GM19099 (cell line): Measurements from ENCODE around the gene CR1.

Experiments used
- POLR2A ChIP-seq: IDR thresholded peaks from 3 replicates; pipeline ENCODE4 v1.6.1; 2011; ENCODE audit warnings: low read depth; ENCODE audit not compliant: insufficient read length; ENCODE audit errors: extremely low read depth

Gene CR1

DNA sequence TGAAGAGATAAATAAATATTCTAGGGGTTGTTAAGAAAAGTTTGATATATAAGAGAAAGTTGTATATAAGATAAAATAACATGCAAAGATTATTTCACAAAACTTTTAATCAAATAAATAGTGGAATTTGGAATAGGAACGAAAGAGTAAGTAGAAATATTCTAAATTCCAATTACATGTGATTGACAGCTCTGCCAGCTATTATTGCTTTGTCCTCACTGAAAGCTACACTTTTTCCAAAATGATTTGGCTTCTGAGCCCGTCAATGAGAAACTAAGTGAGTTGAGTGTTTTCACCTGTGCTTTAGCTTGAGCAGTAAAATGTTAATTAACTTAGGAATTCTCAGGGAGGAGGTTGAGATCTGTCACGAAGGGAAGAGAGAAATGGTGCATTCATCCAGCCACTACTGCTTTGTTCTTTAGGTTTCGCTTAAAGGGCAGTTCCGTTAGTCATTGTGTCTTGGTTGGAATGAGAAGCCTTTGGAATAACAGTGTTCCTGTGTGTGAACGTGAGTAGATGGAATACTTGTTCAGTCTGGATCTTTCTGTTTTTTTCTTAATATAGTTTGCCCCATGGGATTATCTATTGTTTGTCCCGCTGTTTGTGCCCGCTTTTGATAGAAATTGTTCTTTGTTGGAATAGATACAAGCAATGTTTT lies 85.7 kb downstream of the CR1 start:
- no peak for TF ChIP-seq POLR2A

DNA sequence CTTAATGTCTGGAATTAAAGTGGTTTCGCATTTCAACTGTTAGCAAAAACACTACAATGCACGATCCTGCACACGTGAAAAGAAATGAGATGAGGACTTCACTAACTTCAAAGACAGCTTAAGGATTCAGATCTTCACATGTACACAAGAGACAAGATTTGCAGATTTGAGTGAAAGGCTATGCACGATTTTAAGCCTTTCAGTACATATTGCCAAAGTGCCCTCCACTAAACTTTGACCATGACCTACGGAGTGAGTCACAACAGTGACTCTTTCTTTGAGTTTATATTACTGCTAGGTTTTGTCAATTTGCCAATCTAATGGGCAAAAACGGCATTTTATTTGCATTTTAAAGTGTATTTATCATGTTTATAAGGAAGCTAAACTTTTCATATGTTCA lies 107.8 kb downstream of the CR1 start:
- no peak for TF ChIP-seq POLR2A

DNA sequence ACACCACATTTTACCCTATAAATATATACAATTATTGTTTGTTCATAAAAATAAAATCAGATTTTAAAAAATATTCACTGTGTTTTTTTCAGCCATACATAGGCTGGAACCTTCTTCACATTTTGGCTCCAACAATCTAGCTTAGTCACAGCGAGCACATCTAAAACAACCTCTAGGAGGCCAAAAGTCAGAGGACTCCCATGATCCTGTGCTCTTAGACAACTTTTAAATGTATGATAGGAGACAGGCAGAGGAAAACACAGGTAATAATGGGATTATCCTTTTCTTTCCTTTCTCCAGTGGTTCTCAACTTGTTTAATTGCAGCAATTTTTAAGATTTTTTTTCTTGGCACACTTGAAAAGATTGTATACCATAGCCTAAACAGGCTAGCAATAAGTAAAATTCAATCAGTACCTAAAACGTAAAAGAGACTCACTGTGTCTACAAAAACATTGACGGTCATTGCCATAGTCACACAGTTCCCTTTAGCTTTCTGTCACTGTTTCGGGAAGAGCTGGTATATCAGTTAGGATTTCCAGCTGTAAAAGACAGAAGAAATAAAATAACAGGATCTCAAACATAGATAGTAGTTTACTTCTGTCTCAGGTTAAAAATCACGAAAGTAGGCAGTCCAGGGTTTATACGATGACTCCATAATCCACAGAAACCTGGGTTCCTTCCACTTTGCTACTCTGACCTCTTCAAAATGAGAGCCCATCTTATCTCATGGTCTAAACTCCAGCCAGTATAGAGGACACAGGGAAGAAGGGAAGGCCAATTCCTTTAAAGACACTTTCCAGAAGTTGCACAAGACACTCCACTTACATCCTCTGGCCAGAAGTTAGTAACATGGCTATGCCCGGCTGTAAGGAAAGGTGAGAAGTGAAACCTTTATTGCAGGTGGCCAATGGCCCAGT lies 109.7 kb downstream of the CR1 start:
- no peak for TF ChIP-seq POLR2A

DNA sequence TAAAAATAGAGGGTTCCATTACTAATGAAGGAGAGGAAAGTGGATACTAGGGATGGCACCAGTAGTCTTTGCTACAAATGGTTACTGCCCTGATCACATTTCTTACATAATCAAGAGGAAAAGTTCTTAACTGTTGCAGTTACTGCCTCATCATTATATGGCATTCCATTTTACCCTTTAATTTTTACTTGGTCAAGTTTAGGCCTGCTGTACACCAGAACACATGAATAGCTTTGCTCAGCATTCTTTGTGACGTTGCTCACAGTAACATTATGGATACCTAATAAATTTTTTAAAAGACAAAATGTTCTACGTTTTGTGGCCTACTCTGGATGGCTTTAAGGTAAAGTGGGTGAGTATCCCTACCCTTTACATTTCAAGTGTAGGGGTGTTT lies 110.4 kb downstream of the CR1 start:
- TF ChIP-seq POLR2A: no peak

DNA sequence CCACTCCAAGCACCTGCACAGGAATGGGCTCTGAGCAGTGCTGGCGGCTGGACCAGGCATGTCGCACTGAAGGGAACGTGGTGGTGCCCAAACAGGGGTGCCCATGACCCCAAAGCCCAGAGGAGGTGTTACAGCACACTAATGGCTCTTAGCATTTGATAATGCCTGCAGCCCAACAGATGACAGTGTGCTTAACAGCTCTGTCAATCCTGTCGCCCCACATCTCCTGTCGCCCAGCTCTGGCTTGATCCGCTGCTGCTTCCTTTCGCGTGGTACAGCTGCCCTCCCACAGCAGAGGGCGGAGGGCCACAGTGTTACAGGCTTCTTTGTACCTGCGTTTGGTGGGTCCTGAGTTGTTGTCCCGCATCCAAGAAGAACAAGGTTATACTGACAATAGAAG lies 116.8 kb downstream of the CR1 start:
- TF ChIP-seq POLR2A: no peak

DNA sequence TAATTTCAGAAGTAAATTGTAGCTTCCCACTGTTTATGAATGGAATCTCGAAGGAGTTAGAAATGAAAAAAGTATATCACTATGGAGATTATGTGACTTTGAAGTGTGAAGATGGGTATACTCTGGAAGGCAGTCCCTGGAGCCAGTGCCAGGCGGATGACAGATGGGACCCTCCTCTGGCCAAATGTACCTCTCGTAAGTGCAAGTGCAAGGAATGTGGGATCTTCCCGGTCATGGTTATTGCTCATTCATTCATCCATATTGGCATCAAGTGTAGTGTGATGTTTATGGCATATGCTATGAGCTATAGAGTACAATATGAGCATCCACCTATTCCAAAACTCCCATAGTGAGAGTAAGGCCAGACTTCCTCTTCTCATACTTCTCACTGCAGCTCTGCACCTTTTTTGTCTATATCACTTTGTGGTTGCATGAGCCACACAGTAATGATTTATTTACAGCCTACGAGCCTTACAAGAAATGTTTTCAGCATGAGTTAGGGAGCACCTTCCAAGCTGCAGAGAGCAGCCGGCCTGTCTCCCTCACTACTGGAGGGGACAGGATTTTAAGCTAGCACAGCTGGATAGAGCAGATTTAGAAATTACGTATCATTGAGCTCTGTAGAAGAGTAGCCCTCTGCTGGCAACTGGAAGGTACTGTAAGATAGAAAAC lies 124.0 kb downstream of the CR1 start:
- no peak for TF ChIP-seq POLR2A

DNA sequence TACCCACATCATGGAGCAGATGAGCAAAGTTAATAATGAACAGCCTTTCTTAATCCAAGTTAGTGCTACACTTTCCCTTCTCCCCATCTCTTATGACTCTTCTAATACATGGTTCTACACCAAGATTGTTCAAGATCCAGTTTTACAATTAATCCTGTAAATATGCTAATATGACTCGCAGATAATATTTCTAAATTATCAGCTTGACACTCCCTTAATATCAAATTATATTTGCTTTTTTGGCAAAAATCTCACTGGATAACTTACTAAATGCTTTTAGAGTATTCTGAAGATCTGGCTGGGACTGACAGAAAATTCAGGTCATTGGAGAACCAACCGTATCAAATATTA lies 124.6 kb downstream of the CR1 start:
- TF ChIP-seq POLR2A: no peak

DNA sequence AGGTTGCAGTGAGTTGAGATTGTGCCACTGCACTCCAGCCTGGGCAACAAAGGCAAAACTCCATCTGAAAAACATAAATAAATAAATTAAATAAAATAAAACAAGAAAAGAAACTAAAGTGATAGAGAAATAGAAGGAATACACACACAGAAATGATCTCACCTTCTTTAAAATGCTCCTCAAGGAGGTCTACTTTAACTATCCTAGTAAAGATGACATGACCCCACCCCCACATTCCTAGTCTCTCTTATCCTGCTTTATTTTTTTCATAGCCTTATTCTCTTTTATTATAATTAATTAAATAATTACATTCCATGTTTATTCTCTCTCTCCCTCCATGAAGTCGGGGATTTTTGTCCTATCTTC lies 131.0 kb downstream of the CR1 start:
- TF ChIP-seq POLR2A: no peak

DNA sequence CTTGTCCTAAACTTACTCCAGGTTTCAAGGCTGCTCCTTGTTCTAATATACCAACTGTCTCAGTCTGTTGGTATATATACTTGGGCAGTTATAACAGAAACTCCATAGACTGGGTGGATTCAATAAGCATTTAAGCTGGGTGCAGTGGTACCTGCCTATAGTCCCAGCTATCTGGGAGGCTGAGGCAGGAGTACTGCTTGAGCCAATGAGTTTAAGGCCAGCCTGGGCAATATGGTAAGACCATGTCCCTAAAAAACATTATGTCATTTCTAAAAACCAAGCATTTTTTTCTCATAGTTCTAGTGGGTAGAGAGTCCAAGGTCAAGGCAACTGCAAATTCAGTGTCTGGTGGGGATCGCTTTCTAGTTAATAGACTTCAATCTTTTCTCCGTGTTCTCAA lies 131.5 kb downstream of the CR1 start:
- TF ChIP-seq POLR2A: no peak

DNA sequence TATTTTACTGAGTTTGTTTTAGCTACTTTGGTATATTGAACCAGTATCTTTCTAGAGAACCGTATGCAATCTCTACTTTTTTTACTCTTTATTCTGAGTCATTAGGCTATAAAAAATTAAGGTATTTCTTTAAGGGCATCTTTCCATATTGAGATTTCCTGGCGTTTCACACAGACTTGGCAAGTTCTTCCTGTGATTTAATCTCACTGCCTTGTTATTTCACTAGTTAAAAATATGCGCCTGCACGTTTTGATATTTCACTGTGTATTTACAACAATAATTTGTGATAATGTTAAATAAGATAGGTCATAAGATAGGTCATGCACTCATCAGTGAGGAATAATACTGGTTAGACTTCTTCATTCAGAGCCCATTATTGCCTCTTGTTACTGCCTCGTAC lies 132.8 kb downstream of the CR1 start:
- no peak for TF ChIP-seq POLR2A

DNA sequence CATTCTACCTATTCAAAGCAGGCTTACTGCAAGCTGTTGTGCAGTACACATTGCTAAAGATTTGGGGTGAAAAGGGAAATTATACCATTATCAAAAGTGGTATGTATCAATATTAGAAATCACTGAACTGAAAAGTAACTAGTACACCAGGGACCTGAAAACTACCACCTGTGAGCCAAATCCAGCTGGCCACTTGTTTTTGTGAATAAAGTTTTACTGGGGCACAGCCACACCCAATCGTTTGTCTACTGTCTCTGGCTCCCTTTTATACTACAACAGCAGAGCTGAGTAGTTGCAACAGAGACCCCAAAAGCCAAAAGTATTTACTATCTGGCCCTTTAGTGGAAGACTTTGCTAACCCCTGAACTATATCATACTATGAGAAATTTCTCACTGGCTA lies 135.2 kb downstream of the CR1 start:
- TF ChIP-seq POLR2A: no peak

DNA sequence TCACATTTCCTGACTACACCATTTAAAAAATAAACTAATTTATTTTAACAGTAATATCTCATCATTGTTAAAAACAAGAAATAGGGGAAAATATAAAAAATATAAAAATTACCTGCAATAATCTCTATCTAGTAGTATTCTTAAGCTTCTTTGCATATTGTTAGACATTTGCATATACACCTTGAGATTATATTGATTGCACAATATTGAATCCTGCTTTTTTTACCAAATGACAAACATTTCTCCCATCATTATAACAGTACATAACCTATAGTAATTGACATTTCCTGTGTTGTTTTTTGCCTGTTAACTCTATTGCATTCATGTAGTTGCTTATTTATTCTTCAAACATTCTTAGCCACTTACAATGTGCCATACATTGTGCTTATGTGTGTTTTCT lies 137.3 kb downstream of the CR1 start:
- TF ChIP-seq POLR2A: no peak

DNA sequence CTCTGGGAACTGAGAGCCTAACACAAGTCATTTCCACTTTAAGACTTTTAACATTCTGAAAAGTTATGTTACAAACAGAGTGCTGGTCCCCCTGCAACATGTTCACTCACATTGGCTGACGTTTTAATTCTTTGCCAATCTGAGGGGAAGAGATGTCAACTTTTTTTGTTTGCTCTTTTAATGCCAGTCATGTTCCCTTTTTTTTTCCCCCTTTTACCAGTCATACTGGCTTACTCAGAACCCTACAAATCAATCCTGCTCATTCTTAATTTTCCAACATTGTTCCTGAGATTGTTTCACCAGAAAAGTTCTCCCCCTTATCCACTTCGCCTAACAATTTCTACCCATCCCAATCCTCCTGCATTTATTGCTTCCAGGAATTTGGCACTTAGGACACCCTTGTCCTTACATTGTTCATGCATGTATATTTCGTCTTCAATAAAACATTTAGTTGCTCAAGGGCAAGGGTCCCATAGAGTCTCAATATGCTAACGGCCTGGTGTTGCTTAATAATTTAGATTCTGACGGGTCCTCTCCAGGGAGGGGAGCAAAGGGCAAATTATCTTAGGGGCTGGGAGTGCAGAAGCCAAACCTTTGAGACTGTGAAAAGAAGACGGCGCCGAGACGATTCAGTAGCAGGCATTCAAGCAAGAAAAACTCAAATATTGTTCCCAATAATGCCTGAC lies 148.4 kb downstream of the CR1 start:
- TF ChIP-seq POLR2A: no peak

DNA sequence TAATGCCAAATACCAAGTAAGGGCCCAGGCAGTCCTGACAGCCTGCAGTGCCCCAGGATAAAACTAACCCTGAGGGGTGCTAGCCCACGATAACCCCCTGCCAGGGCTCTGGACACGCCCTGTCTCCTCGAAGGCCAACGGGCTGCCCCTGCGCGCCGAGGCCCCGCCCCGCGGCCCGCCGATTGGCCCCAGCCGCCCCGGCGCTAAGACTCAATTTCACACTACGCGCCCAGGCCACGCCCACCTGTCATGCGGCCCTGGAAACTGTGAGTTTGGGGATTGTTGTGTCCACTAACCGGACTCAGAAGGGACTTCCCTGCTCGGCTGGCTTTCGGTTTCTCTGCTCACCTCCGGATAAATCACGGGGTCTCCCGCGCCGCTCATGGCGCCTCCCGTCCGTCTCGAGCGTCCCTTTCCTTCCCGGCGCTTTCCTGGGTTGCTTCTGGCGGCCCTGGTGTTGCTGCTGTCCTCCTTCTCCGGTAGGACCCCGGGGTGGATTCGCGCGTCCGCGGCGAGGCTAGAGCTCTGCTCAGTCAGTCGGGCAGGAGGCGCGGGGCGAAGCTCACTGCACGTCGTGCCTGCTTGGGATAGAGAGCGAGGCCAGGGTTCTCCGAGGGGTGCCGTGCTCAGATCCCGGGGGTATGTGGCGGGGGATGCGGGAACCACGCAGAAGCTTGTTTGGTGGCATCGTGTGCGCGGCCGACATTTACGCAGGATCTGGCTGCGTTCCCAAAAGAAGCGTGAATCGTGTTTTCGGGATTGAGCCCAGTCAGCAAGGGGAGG lies 149.1 kb downstream of the CR1 start, which contains the start of gene CR1L:
CR1L (plus strand) TSS at position 282 of the 783 bp plus-strand sequence; CDS start at position 383, 101 bp downstream.
- no peak for TF ChIP-seq POLR2A
